GM21717 (cell line): Measurements from ENCODE around the gene CD300LF.

ENCODE experiments used
- ATAC-seq: cut with Tn5 transposase; IDR thresholded peaks from one replicate; pipeline ENCODE4 v1.9.1; 2021; ENCODE audit warnings: mild to moderate bottlenecking, moderate library complexity; ENCODE audit not compliant: unreplicated experiment

The CD300LF gene

DNA sequence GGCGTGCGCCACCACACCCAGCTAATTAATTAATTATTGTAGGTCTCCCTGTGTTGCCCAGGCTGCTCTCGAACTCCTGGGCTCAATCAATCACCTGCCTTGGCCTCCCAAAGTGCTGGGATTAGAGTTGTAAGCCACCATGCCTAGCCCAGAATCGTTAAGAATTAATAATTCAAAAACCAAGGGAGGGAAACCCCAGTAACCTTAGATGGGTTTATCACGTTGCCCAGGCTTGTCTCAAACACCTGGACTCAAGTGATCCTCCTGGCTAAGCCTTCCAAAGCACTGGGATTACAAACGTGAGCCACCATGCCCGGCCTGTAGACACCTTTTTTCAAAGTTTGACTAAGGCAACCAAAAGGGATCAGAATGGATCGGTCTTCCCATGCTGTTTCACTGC, 21.6 kb downstream of the CD300LF start:
- no peak for ATAC-seq

GRCh38 chr17:74690409-74690825, 22.3 kb downstream of the CD300LF start:
- ATAC-seq, result no peak

DNA sequence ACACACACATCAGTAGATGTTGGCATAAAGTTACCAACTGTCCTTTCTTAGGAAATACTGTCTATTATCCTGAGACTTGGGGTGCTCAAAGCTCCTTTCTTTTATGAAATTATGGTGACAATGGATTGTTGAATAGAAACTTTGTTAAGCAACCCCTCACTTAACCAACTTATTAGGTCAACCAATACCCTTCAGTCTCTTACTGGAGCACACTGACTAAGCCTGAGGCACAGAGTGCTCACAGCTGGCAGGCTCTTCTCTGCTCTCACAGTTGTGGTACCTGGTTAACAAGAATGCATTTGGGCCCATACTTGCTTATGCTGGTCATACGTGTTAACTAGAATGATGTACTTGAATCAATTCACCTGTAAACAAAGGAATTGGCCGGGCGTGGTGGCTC, 24.8 kb downstream of the CD300LF start:
- ATAC-seq, result no peak

GRCh38 chr17:74686761-74687160, 26.0 kb downstream of the CD300LF start:
- no peak for ATAC-seq

- ATAC-seq, result no peak
Observed at GRCh38 chr17:74682471-74683190, 30.1 kb downstream of the CD300LF start.

DNA sequence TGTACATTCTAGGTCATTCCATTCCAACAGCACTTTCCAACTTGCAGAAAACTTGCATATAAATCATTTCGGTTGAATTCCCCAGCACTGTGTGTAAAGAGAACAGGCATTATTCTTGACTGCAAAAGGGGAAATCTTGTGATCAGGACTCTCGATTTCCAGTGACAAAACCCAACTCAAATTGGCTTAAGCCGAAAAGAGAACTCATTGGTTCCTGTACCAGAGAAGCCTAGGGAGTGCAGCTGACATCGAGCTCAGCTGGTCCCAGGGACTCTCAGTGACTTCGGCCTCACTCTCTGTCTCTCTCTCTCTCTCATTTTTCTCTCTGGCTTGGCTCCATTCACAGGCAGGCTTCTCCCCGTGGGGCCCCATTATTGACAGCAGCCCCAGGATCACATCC, 30.7 kb downstream of the CD300LF start:
- ATAC-seq, result no peak

DNA sequence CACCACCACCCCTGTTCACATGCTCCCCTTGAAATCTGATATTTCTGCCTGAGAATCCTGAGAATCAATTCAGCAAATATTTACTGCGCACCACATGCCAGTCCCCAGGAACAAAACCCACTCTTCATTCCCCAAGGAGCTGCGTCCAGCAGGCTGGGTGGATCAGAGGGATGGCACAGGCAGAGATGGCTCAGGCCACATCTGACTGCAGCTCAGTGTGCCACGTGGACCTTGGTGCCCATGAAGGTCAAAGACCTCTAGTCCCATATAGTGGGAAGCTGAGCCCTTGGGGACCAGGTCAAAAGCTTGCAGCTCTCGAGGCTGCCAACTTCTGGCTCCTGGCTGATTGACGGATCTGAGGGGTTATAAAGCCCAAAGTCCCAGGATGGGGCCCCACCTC, 31.8 kb downstream of the CD300LF start:
- no peak for ATAC-seq

- no peak for ATAC-seq
Observed at GRCh38 chr17:74680213-74680612, 32.5 kb downstream of the CD300LF start.

GRCh38 chr17:74679374-74679773, 33.3 kb downstream of the CD300LF start:
- ATAC-seq, result no peak

- ATAC-seq, result no peak
Observed at GRCh38 chr17:74678541-74678940, 34.2 kb downstream of the CD300LF start.

DNA sequence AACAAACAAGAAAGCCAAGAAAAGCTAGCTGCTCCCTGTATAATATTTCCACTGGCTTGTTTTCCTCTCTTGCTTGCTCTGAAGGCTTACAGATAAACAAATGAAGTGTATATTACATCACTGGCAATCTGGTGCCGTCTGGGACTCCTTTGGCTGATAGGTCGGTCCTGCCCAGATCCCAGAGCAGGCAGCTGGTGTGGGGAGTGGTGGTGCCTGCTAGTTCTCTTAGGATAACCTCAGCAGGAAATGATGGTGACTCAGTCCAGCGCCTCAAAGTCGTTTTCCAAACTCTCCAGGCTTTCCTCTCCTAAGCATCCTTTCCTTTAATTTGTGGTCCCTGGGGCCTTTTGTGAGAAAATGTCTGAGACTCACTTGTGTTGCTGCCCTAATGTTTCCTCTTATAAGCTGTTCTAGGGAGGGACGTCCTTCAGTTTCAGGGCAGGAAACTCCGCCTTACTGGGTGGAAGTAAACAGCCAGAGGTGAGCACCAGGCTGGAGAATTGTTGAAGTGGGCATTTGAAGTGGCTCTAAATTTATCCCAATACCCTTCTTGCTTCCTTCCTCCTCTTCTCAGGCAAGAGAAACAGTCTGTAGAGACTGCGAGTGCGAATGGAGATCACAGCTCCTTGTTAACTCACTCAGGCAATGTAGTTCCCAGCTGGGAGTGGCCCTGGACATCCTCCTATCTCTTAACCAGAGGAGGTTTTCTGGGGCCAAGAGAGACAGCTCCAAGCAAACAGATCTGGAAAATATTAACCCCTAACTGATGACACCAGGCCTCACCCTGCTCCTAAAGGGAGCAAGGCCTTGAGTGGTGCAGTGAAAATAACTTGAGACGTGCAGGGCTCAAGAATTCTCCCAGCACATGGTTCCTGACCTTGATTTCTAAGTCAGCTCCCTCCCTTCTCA, 34.9 kb downstream of the CD300LF start:
- ATAC-seq, result no peak

GRCh38 chr17:74671031-74671771, 41.5 kb downstream of the CD300LF start:
- no peak for ATAC-seq

- no peak for ATAC-seq
Observed at GRCh38 chr17:74670329-74670728, 42.4 kb downstream of the CD300LF start.

DNA sequence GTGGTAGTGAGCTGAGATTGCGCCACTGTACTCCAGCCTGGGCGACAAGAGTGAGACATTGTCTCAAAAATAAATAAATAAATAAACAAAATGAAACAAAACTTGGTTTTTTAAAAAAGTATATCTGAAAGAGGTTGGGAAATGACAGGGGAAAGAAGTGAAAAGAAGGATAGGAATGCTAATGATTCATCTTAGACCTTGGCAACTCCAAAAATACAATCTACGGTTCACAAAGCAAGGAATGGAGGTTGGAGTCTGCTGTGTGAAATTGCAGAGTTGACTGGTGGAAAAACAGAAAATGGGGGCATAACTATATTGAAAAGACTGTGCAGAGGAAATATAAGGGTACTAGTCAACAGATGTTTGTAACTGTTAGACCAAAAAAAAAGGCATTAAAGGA, 49.2 kb downstream of the CD300LF start:
- no peak for ATAC-seq

DNA sequence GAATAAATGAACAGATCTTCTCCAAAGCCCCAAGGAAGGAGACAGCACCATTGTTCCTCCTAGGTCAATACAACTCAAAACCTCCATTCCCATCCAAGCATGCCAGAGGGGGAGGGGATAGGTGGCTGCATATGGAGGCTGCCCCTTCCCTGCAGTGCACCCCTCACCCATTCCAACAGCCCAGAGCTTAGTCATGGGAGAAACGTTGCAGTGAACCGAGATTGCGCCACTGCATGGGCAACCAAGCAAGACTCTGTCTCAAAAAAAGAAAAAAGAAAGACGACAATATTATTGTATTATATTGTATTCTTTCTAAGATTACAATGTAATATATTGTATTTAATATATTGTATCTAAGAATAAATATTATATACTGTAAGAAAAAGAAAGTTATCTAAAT, 52.8 kb downstream of the CD300LF start:
- no peak for ATAC-seq

GRCh38 chr17:74658620-74659019, 54.1 kb downstream of the CD300LF start:
- ATAC-seq, result no peak

DNA sequence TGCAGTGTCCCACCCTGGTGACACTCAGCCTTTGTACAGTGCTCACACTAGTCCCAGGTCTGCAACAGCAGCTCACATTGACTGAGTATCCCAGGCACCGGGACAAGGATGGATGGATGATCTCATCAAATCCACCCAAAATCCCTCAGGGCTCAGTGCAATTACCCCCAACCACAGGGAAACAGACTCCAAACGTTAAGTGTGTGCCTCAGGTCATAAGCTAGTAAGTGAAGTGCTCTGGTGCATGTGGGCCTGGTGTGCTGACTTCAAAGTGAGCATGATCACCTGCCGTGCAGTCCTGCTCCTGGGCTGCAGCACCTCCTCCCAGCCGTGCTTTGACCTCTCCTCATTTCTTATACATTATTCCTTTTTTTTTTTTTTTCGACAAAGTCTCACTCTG, 58.0 kb downstream of the CD300LF start:
- ATAC-seq, result no peak

- ATAC-seq, result no peak
Observed at GRCh38 chr17:74652020-74652419, 60.7 kb downstream of the CD300LF start.

DNA sequence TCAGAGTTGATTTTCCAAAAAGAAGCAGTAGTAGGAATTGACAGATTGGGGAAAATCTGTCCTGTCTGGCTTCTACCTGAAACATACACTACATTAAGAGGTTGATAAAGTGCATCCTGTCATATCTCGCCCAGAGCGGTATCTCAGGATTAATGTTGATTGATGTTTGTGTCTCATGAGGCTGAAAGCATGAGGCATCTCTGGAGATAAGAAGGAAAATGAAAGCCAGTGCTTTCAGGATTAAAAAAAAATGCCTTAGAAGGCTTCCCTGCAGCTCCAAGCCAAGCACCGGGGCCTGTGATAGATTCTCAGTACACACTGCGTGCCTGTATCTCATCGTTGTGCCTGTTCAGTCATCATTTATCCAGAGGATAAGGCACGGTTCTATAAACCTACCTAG, 62.8 kb downstream of the CD300LF start:
- ATAC-seq, result no peak

- no peak for ATAC-seq
Observed at GRCh38 chr17:74647871-74648672, 64.7 kb downstream of the CD300LF start.

DNA sequence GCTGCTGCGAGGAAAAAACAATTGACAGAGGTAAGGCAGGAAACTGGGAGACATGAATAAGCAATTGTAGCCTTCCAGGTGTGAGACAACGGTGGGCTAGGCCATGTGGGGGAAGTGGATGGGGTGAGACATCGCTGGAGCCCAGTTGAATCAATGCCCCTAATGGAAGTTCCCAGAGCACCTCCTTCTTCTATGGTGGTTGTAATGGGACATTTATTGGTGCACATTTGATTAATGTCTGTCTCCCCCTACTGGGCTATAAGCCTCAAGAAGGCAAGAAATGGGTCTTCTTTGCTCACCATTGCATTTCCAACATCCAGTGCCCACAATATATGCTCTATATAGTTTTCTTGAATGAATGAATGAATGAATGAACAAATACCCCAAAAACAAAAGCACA, 66.5 kb downstream of the CD300LF start:
- ATAC-seq, result no peak
